ENCODE results near the gene SMIM24. TPM values are rescaled to one million over a fixed set of nuclear protein-coding genes. Genes with fewer than 3 reads are reported as not detected.
A peak's percentile ranks its signal among the peaks of the same experiment; 100 is the strongest.

SMIM24 gene
- total RNA-seq, 2 donors from 2014 or later = not detected

DNA sequence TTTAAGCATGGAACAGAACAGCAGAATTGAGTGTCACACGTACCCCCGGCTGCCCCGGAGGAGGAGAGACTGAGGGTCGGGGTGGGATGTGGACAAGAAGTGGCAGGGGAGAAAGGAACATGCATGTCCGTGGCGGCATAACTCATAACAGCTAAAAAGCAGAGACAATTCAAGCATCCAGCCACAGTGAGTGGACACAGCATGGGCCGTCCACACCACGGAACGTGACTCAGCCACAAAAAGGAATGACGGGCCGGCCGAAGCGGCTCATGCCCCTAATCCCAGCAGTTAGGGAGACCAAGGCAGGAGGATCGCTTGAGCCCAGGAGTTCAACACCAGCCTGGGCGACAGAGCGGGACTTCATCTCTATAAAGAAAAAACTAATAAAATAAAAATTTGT is 12.6 kb upstream of the SMIM24 start:
- H3K27me3 ChIP-seq (ENCODE audit: control insufficient read depth, insufficient read depth, low read length, poor library complexity, severe bottlenecking) = no peaks in the 10 kb centered on the region
- H3K36me3 ChIP-seq (ENCODE audit: control insufficient read depth, insufficient read depth, low read length) = peaks cover 23% of the 10 kb centered on the region
- H3K9me3 ChIP-seq (ENCODE audit: control insufficient read depth, low read length) = no peaks in the 10 kb centered on the region
- peak overlapping the region; percentile 18 for H3K27ac Mint-ChIP-seq
- H3K4me1 Mint-ChIP-seq = no peaks in the 10 kb centered on the region
- 95 to 98% methylated on average over 9 to 16 of the region's 16 CpGs for WGBS, 2 experiments (ENCODE audit: insufficient coverage in 1 of 2, insufficient read length in 1 of 2)
- no peak overlapping the region for H3K9ac ChIP-seq (ENCODE audit: extremely low read depth, low read length, poor library complexity, severe bottlenecking)
- no peak for DNase-seq
- H3K4me3 ChIP-seq (ENCODE audit: low read length) = no peak overlapping the region
- H3K36me3 Mint-ChIP-seq (ENCODE audit: low read depth) = peaks cover 46% of the 10 kb centered on the region
- no peaks in the 10 kb centered on the region for H3K9me3 Mint-ChIP-seq
- TF ChIP-seq, protein P1, sequence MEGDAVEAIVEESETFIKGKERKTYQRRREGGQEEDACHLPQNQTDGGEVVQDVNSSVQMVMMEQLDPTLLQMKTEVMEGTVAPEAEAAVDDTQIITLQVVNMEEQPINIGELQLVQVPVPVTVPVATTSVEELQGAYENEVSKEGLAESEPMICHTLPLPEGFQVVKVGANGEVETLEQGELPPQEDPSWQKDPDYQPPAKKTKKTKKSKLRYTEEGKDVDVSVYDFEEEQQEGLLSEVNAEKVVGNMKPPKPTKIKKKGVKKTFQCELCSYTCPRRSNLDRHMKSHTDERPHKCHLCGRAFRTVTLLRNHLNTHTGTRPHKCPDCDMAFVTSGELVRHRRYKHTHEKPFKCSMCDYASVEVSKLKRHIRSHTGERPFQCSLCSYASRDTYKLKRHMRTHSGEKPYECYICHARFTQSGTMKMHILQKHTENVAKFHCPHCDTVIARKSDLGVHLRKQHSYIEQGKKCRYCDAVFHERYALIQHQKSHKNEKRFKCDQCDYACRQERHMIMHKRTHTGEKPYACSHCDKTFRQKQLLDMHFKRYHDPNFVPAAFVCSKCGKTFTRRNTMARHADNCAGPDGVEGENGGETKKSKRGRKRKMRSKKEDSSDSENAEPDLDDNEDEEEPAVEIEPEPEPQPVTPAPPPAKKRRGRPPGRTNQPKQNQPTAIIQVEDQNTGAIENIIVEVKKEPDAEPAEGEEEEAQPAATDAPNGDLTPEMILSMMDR (conservative IDR thresholded peaks at IDR 0.05) = no peak
- H3K4me1 ChIP-seq (ENCODE audit: control insufficient read depth, insufficient read depth, low read length) = no peaks in the 10 kb centered on the region
- no peaks in the 10 kb centered on the region for H3K27me3 Mint-ChIP-seq (ENCODE audit: insufficient read depth)
- H3K27ac ChIP-seq (ENCODE audit: low read depth, low read length) = no peak overlapping the region
- no peak overlapping the region for H3K4me3 Mint-ChIP-seq

DNA sequence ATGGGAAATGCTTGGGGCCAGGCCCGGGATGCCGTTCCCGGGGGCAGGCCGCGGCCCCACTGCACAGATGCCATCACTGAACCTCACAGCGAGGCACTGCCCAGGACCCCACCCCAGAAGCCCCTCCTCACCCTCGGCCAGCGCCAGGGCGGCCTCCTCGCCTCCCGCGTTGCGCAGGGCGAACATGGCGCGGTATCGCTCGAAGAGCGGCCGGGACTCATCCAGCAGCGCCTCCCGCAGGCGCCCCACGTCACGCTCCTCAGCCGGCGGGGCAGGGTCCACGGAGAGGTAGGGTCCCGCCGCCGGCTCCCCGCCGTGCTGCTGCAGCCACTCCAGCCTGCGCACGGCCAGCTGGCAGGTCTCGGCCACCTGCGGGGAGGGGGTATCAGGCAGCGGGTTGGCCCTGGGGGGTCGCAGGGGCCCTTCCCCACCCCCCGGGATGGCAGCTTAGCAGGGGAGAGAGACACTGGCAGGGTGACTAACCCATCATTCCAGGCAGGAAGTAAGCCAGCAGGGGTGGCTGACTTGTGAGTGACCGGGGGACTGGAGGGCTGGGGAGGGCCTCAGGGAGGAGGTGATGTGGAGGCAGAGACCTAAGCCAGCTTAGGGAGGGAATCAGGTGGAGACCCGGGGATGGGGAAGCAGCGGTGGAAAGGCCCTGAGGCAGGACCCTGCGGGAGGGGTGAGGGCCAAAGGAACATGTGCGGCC is 12.0 kb upstream of the SMIM24 start:
- 94 to 96% methylated on average over 35 to 45 of the region's 45 CpGs for WGBS, 2 experiments (ENCODE audit: insufficient coverage in 1 of 2, insufficient read length in 1 of 2)
- Mint-ChIP-seq H3K9me3 (no peaks in the 10 kb centered on the region), H3K4me3 (no peak overlapping the region), H3K27me3 (ENCODE audit: insufficient read depth) (no peaks in the 10 kb centered on the region), H3K36me3 (ENCODE audit: low read depth) (peaks cover 43% of the 10 kb centered on the region), H3K4me1 (no peaks in the 10 kb centered on the region), H3K27ac (peak overlapping the region; percentile 18)
- TF ChIP-seq, protein P1 (conservative IDR thresholded peaks at IDR 0.05) = no peak
- Histone ChIP-seq H3K4me3 (ENCODE audit: low read length) (no peak overlapping the region), H3K27me3 (ENCODE audit: control insufficient read depth, insufficient read depth, low read length, poor library complexity, severe bottlenecking) (no peaks in the 10 kb centered on the region), H3K27ac (ENCODE audit: low read depth, low read length) (no peak overlapping the region), H3K9ac (ENCODE audit: extremely low read depth, low read length, poor library complexity, severe bottlenecking) (no peak overlapping the region), H3K9me3 (ENCODE audit: control insufficient read depth, low read length) (no peaks in the 10 kb centered on the region), H3K36me3 (ENCODE audit: control insufficient read depth, insufficient read depth, low read length) (peaks cover 18% of the 10 kb centered on the region), H3K4me1 (ENCODE audit: control insufficient read depth, insufficient read depth, low read length) (no peaks in the 10 kb centered on the region)
- peak; percentile 61 for DNase-seq

DNA sequence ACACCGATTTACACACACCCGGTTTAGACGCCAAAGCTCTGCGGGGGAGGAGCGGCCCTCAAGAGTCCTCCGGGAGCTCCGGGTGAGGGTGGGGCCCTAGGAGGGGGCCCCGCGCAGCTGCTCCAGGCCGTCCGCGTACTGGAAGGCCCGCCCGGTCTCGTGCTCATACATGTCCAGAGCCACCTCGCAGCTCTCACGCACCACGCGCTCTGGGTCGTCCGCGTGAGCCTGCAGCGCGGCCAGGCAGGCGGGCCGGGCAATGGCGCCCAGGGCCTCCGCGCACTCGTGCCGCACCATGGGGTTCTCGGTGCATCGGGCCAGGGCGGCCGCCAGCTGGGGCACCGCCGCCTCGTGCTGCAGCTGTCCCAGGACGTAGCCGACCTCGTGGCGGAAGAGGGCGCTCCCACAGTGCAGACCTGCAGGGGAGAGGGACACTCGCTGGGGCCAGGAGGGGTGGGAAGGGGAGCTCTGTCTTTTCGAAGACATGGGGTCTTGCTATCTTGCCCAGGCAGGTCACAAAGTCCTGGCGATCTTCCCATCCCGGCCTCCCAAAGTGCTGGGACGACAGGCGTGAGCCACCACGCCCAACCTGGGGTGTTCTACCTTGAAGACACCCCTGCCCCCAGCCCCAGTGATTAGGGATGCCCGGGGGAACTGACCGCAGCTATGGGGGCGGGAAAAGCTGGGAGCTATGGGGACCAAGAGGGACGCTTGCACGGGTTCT is 11.2 kb upstream of the SMIM24 start:
- Mint-ChIP-seq H3K36me3 (ENCODE audit: low read depth) (peaks cover 42% of the 10 kb centered on the region), H3K9me3 (peaks cover 3% of the 10 kb centered on the region), H3K27ac (no peak overlapping the region), H3K27me3 (ENCODE audit: insufficient read depth) (peaks cover 4% of the 10 kb centered on the region), H3K4me3 (no peak overlapping the region), H3K4me1 (no peaks in the 10 kb centered on the region)
- H3K27me3 ChIP-seq (ENCODE audit: control insufficient read depth, insufficient read depth, low read length, poor library complexity, severe bottlenecking) = no peaks in the 10 kb centered on the region
- TF ChIP-seq, protein P1 (conservative IDR thresholded peaks at IDR 0.05) = no peak
- H3K36me3 ChIP-seq (ENCODE audit: control insufficient read depth, insufficient read depth, low read length) = peaks cover 18% of the 10 kb centered on the region
- no peak overlapping the region for H3K9ac ChIP-seq (ENCODE audit: extremely low read depth, low read length, poor library complexity, severe bottlenecking)
- 93 to 96% methylated on average over 31 to 55 of the region's 55 CpGs for WGBS, 2 experiments (ENCODE audit: insufficient coverage in 1 of 2, insufficient read length in 1 of 2)
- no peak overlapping the region for H3K4me3 ChIP-seq (ENCODE audit: low read length)
- no peaks in the 10 kb centered on the region for H3K9me3 ChIP-seq (ENCODE audit: control insufficient read depth, low read length)
- H3K27ac ChIP-seq (ENCODE audit: low read depth, low read length) = no peak overlapping the region
- no peaks in the 10 kb centered on the region for H3K4me1 ChIP-seq (ENCODE audit: control insufficient read depth, insufficient read depth, low read length)
- no peak for DNase-seq
